ENCODE measurements around the gene GAL3ST2.

DNA sequence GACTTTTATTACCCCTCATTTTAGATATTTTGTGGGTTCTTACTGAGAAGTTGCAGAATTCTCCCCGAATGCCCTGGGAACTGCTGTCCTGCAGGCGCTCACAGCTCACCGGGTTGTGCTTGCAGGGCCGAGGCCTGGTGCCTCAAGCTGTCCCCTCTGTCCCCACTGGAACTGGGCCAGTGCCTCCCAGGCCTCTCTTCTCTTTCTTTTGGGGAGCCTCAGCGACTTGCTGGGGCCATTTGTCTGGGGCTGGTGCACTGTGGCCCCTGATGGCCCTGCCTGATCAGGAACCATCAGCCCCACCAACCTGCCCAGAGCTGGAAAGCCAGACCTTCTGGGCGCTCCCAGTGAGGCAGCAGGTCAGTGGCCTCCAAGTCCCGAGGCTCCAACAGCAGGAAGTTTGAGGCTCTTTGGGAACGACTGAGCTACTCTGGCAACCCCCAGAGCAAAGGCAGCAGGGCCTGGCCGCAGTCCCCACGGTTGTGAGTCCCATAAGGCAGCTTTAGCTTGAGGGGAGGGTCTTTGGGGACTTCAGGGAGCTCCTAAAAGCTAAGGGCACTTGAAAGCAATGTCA, 17.7 kb downstream of the GAL3ST2 start:
- TF ChIP-seq, protein P1, sequence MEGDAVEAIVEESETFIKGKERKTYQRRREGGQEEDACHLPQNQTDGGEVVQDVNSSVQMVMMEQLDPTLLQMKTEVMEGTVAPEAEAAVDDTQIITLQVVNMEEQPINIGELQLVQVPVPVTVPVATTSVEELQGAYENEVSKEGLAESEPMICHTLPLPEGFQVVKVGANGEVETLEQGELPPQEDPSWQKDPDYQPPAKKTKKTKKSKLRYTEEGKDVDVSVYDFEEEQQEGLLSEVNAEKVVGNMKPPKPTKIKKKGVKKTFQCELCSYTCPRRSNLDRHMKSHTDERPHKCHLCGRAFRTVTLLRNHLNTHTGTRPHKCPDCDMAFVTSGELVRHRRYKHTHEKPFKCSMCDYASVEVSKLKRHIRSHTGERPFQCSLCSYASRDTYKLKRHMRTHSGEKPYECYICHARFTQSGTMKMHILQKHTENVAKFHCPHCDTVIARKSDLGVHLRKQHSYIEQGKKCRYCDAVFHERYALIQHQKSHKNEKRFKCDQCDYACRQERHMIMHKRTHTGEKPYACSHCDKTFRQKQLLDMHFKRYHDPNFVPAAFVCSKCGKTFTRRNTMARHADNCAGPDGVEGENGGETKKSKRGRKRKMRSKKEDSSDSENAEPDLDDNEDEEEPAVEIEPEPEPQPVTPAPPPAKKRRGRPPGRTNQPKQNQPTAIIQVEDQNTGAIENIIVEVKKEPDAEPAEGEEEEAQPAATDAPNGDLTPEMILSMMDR (IDR thresholded peaks at IDR 0.05; ENCODE audit: borderline replicate concordance, extremely low read depth, low read length, poor library complexity, severe bottlenecking), result no peak
- no peak for TF ChIP-seq EZH2 (IDR thresholded peaks at IDR 0.05; ENCODE audit: borderline replicate concordance, low read depth, low read length, severe bottlenecking)
